Activated CD4-positive, alpha-beta T cell treated with anti-CD3 and anti-CD28 coated beads for 48 hours (primary cell): ENCODE measurements around the gene CIC.
"Not testable (repeated sequence)": the region's sequence is repeated elsewhere in the genome, so short reads cannot be mapped to it uniquely, and the experiment has no call there.

Source experiments
- DNase-seq: peaks from one replicate; pipeline ENCODE4 v3.0.0-alpha.2; 2020

The CIC gene

GRCh38 chr19:42255766-42256745 is 13.0 kb upstream of the CIC start:
- DNase-seq: no peak

- not testable (repeated sequence) for DNase-seq
Observed at GRCh38 chr19:42257842-42258241, 11.2 kb upstream of the CIC start.

- no peak for DNase-seq
Observed at GRCh38 chr19:42261763-42262162, 7.3 kb upstream of the CIC start.

- not testable (repeated sequence) for DNase-seq
Observed at GRCh38 chr19:42266105-42266504, 2.9 kb upstream of the CIC start.

GRCh38 chr19:42266928-42267603 is 2.0 kb upstream of the CIC start:
- DNase-seq: not testable (repeated sequence)

- no peak for DNase-seq
Observed at GRCh38 chr19:42267644-42268141, 1.4 kb upstream of the CIC start.

GRCh38 chr19:42268142-42268703 is 829 bp upstream of the CIC start:
- peak; percentile 98 for DNase-seq

GRCh38 chr19:42269478-42270345 is 660 bp downstream of the CIC start:
- DNase-seq: no peak

- DNase-seq: peak; percentile 79
Observed at GRCh38 chr19:42270346-42271044, 1.4 kb downstream of the CIC start.

- DNase-seq: no peak
Observed at GRCh38 chr19:42271045-42271419, 2.0 kb downstream of the CIC start.

GRCh38 chr19:42271861-42272534 is 2.9 kb downstream of the CIC start:
- no peak for DNase-seq

- DNase-seq: no peak
Observed at GRCh38 chr19:42272535-42272897, 3.5 kb downstream of the CIC start.

- DNase-seq: no peak
Observed at GRCh38 chr19:42272989-42273406, 3.9 kb downstream of the CIC start.

- no peak for DNase-seq
Observed at GRCh38 chr19:42273407-42274064, 4.5 kb downstream of the CIC start.

GRCh38 chr19:42274065-42274682 is 5.1 kb downstream of the CIC start:
- DNase-seq: no peak

GRCh38 chr19:42275103-42275502 is 6.1 kb downstream of the CIC start:
- no peak for DNase-seq

GRCh38 chr19:42275517-42275916 is 6.5 kb downstream of the CIC start:
- no peak for DNase-seq

GRCh38 chr19:42276284-42276683 is 7.2 kb downstream of the CIC start:
- DNase-seq: no peak

GRCh38 chr19:42276821-42277220 is 7.8 kb downstream of the CIC start:
- DNase-seq: peak; percentile 55

- no peak for DNase-seq
Observed at GRCh38 chr19:42277821-42278451, 8.9 kb downstream of the CIC start.
